Activated naive CD8-positive, alpha-beta T cell treated with anti-CD3 and anti-CD28 coated beads, Interleukin-2, amount 50 U/mL, for 16 hours (primary cell): ENCODE data around the gene ARFGEF2.
"Not testable (repeated sequence)": the region's sequence is repeated elsewhere in the genome, so short reads cannot be mapped to it uniquely, and the experiment has no call there.

Experiments
- DNase-seq: peaks from one replicate; pipeline ENCODE4 v3.0.0-alpha.2; 2020; ENCODE audit warnings: low read depth, low spot score

The ARFGEF2 gene

GRCh38 chr20:49063279-49063678 lies 141.8 kb downstream of the ARFGEF2 start:
- no peak for DNase-seq

GRCh38 chr20:49074521-49074920 lies 153.0 kb downstream of the ARFGEF2 start:
- no peak for DNase-seq

- DNase-seq, result no peak
Observed at GRCh38 chr20:49078310-49078709, 156.8 kb downstream of the ARFGEF2 start.

GRCh38 chr20:49082295-49082694 lies 160.8 kb downstream of the ARFGEF2 start:
- DNase-seq, result not testable (repeated sequence)
